Liver (tissue), 9 donors: ENCODE measurements around the gene ITCH. TPM values are rescaled to one million over a fixed set of nuclear protein-coding genes. Genes with fewer than 3 reads are reported as not detected.

ENCODE experiments used
- DNase-seq: peaks from one replicate; pipeline ENCODE4 v3.0.0-alpha.2; 2017; ENCODE audit warnings: low spot score
- H3K27ac ChIP-seq, 2 donors: one replicate each; pipeline ENCODE4 v1.7.0; 2013; ENCODE audit warnings: inconsistent platforms in 2 of 2, low read length in 2 of 2, control low read depth in 1 of 2, low read depth in 1 of 2, mild to moderate bottlenecking in 1 of 2
- H3K27me3 ChIP-seq, 4 donors: one replicate each; pipeline versions ENCODE4 v1.6.1 to v1.7.0; 2013; ENCODE audit warnings: low read length in 3 of 4, inconsistent platforms in 1 of 4, mild to moderate bottlenecking in 1 of 4, moderate library complexity in 1 of 4; ENCODE audit not compliant: control insufficient read depth in 4 of 4, insufficient read depth in 4 of 4
- H3K36me3 ChIP-seq, 4 donors: one replicate each; pipeline versions ENCODE4 v1.6.1 to v1.7.0; 2013; ENCODE audit warnings: low read length in 3 of 4, mild to moderate bottlenecking in 3 of 4, low read depth in 1 of 4, moderate library complexity in 1 of 4; ENCODE audit not compliant: control insufficient read depth in 4 of 4, insufficient read depth in 3 of 4
- H3K4me1 ChIP-seq, 4 donors: one replicate each; pipeline versions ENCODE4 v1.6.1 to v1.7.0; 2013; ENCODE audit warnings: low read length in 3 of 4, mild to moderate bottlenecking in 3 of 4, moderate library complexity in 1 of 4; ENCODE audit not compliant: control insufficient read depth in 4 of 4, insufficient read depth in 4 of 4
- H3K4me3 ChIP-seq, 3 donors: one replicate each; pipeline versions ENCODE4 v1.6.1 to v1.7.0; 2013; ENCODE audit warnings: low read length in 3 of 3, control low read depth in 1 of 3, low read depth in 1 of 3, mild to moderate bottlenecking in 1 of 3
- H3K9ac ChIP-seq, 2 donors: one replicate each; pipeline ENCODE4 v1.7.0; 2013; ENCODE audit warnings: low read length in 2 of 2, mild to moderate bottlenecking in 2 of 2, moderate library complexity in 2 of 2, control low read depth in 1 of 2, low read depth in 1 of 2
- H3K9me3 ChIP-seq, 4 donors: one replicate each; pipeline versions ENCODE4 v1.6.1 to v1.7.0; 2013; ENCODE audit warnings: low read length in 3 of 4; ENCODE audit not compliant: control insufficient read depth in 4 of 4
- ATF3 ChIP-seq: IDR thresholded peaks from 2 replicates; pipeline ENCODE4 v1.6.1; 2016; ENCODE audit warnings: antibody characterized with exemption
- CTCF ChIP-seq: fragments of 150-350 bp; IDR thresholded peaks from 2 replicates; pipeline ENCODE4 v1.5.1; 2017; ENCODE audit warnings: improper control_type of control experiment, low read depth, low read length; ENCODE audit not compliant: missing input control
- FOXA2 ChIP-seq: IDR thresholded peaks from 2 replicates; pipeline ENCODE4 v1.6.1; 2016; ENCODE audit warnings: antibody characterized with exemption
- HNF4A ChIP-seq, 2 donors: conservative IDR thresholded peaks; 2 replicates each; pipeline ENCODE4 v1.6.1; 2016; ENCODE audit warnings: antibody characterized with exemption in 2 of 2, mild to moderate bottlenecking in 2 of 2
- JUND ChIP-seq, 2 donors: IDR thresholded peaks; 2 replicates each; pipeline ENCODE4 v1.6.1; 2016; ENCODE audit warnings: antibody characterized with exemption in 2 of 2
- MAX ChIP-seq: IDR thresholded peaks from 2 replicates; pipeline ENCODE4 v1.6.1; 2016; ENCODE audit warnings: antibody characterized with exemption
- NR2F2 ChIP-seq: IDR thresholded peaks from 2 replicates; pipeline ENCODE4 v1.6.1; 2016; ENCODE audit warnings: antibody characterized with exemption
- RAD21 ChIP-seq, 2 donors: IDR thresholded peaks; 2 replicates each; pipeline ENCODE4 v1.6.1; 2016; ENCODE audit warnings: antibody characterized with exemption in 2 of 2, mild to moderate bottlenecking in 2 of 2
- REST ChIP-seq: IDR thresholded peaks from 2 replicates; pipeline ENCODE4 v1.6.1; 2016; ENCODE audit warnings: antibody characterized with exemption, mild to moderate bottlenecking
- TAF1 ChIP-seq: conservative IDR thresholded peaks from 2 replicates; pipeline ENCODE4 v1.6.1; 2016; ENCODE audit warnings: antibody characterized with exemption, mild to moderate bottlenecking
- YY1 ChIP-seq: IDR thresholded peaks from 2 replicates; pipeline ENCODE4 v1.6.1; 2016; ENCODE audit warnings: antibody characterized with exemption, mild to moderate bottlenecking
- ZBTB33 ChIP-seq: IDR thresholded peaks from 2 replicates; pipeline ENCODE4 v1.6.1; 2016; ENCODE audit warnings: antibody characterized with exemption
- whole genome bisulfite sequencing: extraction: QIAGEN DNeasy Blood & Tissue Kit; methylation state at CpG from one replicate; pipeline ENCODE4 v1.1.7; 2013; 5-methylcytosine and 5-hydroxymethylcytosine counted together
- polyA plus RNA-seq, 2 donors: library from polyadenylated mRNA; stranded (reverse) in 1 of 2; unstranded in 1 of 2; fragments of 200-250 nt in 1 of 2; fragments of >200 nt in 1 of 2; fragmentation: Nextera tagmentation in 1 of 2; extraction: Ambion mirVana in 1 of 2; gene quantifications; one replicate each; pipeline versions ENCODE4 v1.2.1 to v1.2.3, GENCODE V29; 2013 to 2015
- total RNA-seq, 2 donors: library from RNA; depleted of rRNA; stranded (reverse); fragments of >200 nt; gene quantifications; one replicate each; pipeline ENCODE4 v1.2.3, GENCODE V29; 2014
- donor health status: healthy.
- donor health status: healthy.
- donor health status: healthy.
- donor health status: healthy.
- donor health status: healthy.

ITCH gene
- total and polyA plus RNA-seq, 4 donors, result 14.3 to 85.3 (median 25.8) TPM

- TF ChIP-seq CTCF (no peak), ATF3 (no peak), YY1 (no peak), NR2F2 (no peak)
These were observed 143.4 kb downstream of the ITCH start (continued) for GRCh38 chr20:34506480-34506879.

- no peak for TF ChIP-seq TAF1
- no peak for TF ChIP-seq REST
- no peak for TF ChIP-seq JUND (IDR thresholded peaks at IDR 0.05)
- TF ChIP-seq HNF4A (conservative IDR thresholded peaks at IDR 0.05), result no peak
- no peak for TF ChIP-seq ZBTB33
- no peak for TF ChIP-seq NR2F2
- TF ChIP-seq FOXA2, result no peak
- TF ChIP-seq RAD21 (IDR thresholded peaks at IDR 0.05), result no peak
- TF ChIP-seq MAX, result no peak
- TF ChIP-seq CTCF, result no peak
- Histone ChIP-seq H3K27ac (no peak overlapping the region), H3K27me3 (no peaks in the 10 kb centered on the region), H3K9me3 (no peaks in the 10 kb centered on the region), H3K4me3 (no peak overlapping the region), H3K36me3 (peaks cover 10 to 51% (median 27%) of the 10 kb centered on the region in 4 donors), H3K9ac (no peak overlapping the region), H3K4me1 (peaks cover 5 to 18% (median 11%) of the 10 kb centered on the region in 4 donors)
- DNase-seq, result no peak
- WGBS, result 95% methylated on average over 4 of the region's 4 CpGs
These were observed 144.8 kb downstream of the ITCH start for GRCh38 chr20:34507702-34508413.
